GM20431 (cell line): ENCODE results near the gene GPR68.

Source experiments
- in situ Hi-C: fragments of 300-500 bp; cut with MseI, MboI; formaldehyde crosslinking; loops from one replicate; pipeline ENCODE4 v1.15.0; 2020; ENCODE audit warnings: low sequenced_read_pairs; ENCODE audit not compliant: unreplicated experiment

GPR68 gene, protein sequence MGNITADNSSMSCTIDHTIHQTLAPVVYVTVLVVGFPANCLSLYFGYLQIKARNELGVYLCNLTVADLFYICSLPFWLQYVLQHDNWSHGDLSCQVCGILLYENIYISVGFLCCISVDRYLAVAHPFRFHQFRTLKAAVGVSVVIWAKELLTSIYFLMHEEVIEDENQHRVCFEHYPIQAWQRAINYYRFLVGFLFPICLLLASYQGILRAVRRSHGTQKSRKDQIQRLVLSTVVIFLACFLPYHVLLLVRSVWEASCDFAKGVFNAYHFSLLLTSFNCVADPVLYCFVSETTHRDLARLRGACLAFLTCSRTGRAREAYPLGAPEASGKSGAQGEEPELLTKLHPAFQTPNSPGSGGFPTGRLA

GRCh38 chr14:91244501-91244901 lies at the start of gene GPR68:
Gene GPR68, minus strand, starts transcription at chr14:91244704. Its CDS starts 9,654 bp downstream, at chr14:91235050.
- in situ Hi-C loops, result no loop called here

DNA sequence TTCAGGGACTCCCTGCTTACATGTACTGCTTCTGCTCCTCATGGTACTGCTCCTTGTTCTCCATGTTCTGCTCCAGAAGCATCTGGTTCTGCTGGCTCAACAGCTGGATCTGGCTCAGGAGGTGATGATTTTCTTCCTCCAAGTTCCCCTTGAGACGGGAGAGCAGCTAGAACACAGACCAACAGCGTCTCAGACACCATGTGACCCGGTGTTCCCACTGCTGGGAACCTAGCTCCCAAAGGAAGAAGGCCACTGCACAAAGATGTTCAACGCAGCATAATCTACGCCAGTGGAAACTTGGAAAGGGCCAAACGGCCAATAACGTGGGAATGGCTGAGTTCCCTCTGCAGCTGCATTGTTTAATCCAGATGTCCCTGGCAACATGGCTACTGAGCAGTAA lies 49.6 kb upstream of the GPR68 start:
- in situ Hi-C loops, result loop anchor here (25.0 kb wide), 1 partner anchor 382 kb away; no protein-coding TSS in a partner anchor

DNA sequence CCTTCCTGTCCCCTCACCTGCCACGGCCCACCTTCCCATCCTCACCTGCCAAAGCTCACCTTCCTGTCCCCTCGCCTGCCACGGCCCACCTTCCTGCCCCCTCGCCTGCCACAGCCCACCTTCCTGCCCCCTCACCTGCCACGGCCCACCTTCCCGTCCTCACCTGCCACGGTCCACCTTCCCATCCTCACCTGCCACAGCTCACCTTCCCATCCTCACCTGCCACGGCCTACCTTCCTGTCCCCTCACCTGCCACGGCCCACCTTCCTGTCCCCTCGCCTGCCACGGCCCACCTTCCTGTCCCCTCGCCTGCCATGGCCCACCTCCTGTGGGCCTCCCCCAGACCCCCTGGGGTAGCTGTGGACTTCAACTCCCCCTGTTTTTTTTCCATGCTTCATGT lies 48.8 kb upstream of the GPR68 start:
- in situ Hi-C loops, result loop anchor here (25.0 kb wide), 1 partner anchor 381 kb away; no protein-coding TSS in a partner anchor

DNA sequence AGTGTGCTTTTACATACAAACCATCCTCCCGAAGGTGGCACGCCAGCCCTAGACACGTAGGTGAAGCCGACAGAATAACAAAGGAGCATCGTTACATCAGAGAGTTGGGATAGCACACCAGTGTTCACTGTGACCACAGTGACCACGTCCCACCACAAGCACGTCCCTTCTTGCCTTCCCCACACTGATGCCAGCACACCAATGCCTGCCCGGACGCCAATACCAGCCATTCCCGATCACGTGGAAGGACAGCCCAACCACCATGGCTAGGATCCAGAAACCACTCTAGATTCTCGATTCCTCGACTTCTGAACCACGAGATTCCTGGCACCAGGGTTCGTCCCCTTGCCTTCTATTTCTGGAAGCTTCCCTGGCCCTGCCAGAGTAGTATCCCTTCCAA lies 48.0 kb upstream of the GPR68 start:
- in situ Hi-C loops, result loop anchor here (25.0 kb wide), 1 partner anchor 380 kb away; no protein-coding TSS in a partner anchor

DNA sequence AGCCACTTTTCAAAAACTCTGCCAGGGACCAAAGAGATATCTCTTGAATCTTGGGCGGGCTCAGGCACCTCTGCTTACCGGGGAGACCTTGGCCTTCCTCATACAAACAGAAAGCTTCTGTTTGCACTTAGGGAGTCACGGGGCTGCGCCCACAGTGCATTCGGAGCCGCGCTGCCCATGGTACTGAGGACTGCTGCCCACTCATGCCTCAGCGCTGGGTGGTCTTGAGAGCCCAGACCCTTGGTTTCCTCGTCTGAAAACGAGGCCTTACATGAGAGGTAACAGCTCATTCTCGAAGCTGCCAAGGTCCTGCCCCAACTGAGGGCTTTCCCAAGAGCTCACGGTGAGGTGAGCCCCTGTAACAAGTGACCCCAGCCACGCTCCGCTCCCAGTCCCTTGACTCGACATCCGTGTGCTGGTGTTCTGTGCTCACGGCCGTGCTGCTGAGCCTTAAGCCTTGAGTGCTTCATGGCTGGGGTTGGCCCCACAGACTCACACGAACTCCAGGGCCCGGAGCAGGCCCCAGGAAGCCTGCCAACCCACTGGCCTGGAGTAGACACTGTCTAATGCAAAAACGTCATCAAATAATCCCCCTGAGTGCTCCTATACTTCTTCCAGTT lies 47.4 kb upstream of the GPR68 start:
- in situ Hi-C loops, result loop anchor here (25.0 kb wide), 1 partner anchor 380 kb away; no protein-coding TSS in a partner anchor

DNA sequence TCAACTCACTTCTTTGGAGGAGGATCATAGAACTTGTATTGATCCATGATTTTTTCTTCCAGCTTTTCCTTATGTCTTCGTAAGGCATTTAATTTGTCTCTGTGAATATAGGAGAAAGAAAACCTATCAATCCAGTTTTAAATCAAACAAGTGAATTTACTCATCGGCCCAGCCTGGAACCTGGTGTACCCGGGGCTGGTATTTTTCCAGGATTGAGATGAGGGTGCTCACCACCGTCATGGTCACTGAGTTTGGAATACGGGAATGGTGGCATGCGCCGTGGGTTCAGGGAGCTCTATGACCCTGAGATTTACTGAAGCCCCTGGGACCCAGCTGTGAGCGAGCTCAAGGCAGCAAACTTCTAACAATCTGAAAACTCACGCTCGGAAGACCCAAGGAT lies 46.5 kb upstream of the GPR68 start:
- in situ Hi-C loops, result loop anchor here (25.0 kb wide), 1 partner anchor 379 kb away; no protein-coding TSS in a partner anchor

DNA sequence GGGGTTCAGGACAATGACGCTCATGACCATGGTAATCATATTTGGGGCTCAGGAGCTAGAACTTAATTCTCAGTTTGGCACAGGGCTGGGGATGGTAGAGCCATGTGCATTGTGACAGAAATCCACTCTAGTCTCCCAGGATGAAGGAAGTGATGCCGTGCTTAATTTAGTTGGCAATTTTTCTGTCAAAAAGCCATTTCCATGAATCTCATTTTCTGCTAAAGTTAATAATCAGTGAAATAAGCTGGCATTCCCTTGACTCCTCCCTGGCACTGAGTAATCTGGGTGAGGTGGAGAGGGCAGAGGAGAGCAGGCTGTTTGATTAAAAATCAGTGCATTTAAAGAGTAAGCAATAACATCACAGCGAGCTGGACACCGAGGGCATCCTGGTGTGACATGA lies 45.0 kb upstream of the GPR68 start:
- in situ Hi-C loops, result loop anchor here (10.0 to 25.0 kb wide), 2 partner anchors 115 to 377 kb away; no protein-coding TSS in a partner anchor

DNA sequence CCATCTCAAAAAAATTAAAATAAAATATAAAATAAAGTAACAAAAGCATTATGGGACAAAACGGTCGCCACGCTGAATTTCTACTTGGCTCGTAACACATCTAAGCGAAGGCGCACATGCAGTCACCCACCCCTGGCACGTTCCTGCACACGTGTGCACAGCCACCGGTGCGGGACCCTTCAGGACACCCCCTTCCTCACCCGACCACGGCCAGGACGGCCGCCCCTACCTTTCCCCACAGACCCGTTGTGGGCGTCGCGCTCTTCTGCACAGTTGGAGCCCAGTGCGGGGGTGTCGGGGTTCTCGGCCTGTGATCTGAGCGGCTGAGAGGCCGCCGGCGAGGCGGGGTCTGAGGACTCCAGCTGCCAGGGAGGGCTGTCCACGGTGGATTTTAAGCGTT lies 44.4 kb upstream of the GPR68 start:
- in situ Hi-C loops, result loop anchor here (10.0 to 25.0 kb wide), 2 partner anchors 114 to 377 kb away; no protein-coding TSS in a partner anchor

DNA sequence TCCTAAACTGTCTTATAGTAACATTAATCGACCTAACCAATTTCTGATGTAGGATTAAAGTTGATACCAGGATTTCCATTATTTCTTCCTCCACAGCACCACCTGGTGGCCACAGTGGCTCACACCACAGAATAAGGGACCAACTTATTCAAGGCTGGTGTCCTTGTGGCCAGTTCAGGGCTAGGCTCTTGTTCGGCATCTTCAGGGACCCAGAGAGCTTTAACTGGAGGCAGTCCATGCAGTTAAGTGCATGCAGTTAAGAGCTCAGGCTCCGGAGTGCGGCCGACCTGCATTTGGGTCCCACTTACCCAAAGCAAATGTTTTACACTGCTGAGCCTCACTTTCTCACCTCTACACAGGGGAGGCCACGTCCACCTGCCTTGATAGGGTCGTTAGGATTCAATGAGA lies 42.0 kb upstream of the GPR68 start:
- in situ Hi-C loops, result loop anchor here (10.0 to 25.0 kb wide), 2 partner anchors 112 to 374 kb away; no protein-coding TSS in a partner anchor

GRCh38 chr14:91284791-91285548 lies 40.5 kb upstream of the GPR68 start:
- in situ Hi-C loops, result loop anchor here (10.0 to 25.0 kb wide), 2 partner anchors 110 to 373 kb away; no protein-coding TSS in a partner anchor

DNA sequence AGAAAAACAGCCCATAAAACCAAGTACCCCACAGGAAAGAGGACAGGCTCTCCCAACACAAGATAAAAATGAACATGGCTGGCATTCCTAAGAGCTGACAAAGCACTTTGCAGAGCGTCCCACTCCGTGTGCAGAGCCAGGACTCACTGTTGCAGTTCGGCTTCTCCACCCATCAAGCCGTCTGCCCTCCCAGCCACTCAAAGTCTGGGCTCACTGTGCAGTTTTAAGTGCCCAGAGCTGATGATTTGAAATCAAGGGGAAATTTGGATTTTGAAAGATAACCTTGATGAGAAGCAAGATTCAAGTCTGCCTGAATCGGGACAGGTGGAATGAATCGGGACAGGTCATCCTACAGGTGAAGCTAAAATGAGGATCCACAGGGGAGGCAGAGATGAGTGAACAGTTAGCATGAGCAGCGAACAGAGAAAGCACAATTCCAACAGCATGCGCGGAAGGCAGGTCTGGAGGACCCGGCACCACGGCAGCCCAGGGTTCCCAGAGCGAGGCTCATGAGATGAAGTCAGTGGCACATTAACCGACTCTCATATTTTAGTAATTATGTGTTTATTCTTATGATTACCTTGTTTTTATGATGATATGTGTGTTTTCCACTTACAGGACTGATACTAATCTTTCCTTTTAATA lies 39.8 kb upstream of the GPR68 start:
- in situ Hi-C loops, result loop anchor here (10.0 to 25.0 kb wide), 2 partner anchors 109 to 372 kb away; no protein-coding TSS in a partner anchor

- in situ Hi-C loops, result loop anchor here (10.0 to 25.0 kb wide), 2 partner anchors 109 to 371 kb away; no protein-coding TSS in a partner anchor
Observed at GRCh38 chr14:91283666-91284065, 39.2 kb upstream of the GPR68 start.

DNA sequence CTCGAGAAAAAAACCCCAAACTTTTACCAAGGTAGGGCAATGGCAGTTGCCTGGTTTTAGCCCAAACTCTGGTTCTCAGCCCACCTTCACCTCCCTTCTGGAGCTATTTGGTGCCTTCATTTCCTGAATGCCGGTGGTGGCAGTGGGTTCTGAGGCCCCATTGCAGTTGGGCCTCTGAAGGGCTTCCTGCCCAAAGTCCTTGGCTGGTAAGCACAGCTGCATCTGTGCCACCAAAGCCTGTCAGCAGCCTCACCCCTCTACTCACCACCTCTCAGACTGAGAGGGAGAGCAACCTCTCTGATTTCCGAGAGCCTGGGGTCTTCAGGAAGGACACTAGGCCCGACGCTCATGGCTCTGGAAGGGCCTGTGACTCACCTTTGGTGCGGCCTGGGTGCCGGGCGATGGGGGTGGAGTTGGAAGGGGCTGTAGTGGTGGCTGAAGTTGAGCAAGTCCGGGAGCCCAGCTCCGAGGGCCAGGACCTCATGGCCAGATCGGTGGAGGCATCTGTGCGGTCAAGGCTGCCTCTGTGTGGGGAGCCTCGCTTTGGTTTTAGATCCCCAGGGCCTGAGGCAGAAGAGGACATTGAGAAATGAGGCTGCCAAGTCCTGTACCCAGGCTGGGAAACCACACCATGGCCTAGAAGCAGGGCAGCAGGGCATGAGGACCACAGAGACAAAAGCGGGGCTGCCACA lies 38.6 kb upstream of the GPR68 start:
- in situ Hi-C loops, result loop anchor here (10.0 to 25.0 kb wide), 2 partner anchors 108 to 371 kb away; no protein-coding TSS in a partner anchor

DNA sequence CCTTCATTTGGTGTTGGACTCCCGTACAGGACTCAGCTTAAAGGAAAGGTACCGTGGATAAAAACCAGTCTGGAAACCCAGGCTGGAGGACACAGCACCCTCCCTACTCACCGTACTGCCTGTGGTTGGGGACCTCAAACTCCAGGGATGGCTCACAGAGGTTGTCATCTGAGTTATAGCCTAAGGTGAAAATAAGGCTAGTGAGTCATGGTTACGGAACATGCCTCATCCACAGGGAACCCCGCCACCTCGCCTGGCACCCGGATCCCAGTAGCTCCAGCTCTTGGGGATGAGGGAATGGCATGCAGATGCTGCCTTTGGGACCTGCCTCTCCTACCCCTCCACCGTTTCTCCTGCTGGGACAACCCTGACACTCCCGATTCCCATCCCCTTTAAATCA lies 36.8 kb upstream of the GPR68 start:
- in situ Hi-C loops, result loop anchor here (10.0 to 25.0 kb wide), 2 partner anchors 107 to 369 kb away; no protein-coding TSS in a partner anchor

DNA sequence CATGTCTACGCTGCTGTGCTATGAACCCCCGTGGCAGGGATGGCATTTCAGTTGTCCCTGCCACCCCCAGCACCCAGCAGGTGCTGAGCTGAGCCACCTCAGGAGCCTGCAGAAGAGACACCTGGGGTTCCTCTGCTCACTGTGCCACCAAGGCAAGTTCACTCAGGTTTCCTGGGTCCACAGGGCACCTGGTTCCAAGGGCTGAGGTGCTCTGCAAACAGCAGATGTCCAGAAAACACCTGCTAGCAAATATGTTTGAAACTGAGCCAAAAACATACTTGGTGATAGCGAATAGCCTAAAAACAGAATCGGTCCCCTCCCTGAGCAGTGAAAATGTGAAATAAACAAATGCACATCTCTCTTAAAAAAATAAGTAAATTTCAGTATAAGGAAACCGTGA lies 35.6 kb upstream of the GPR68 start:
- in situ Hi-C loops, result loop anchor here (10.0 to 25.0 kb wide), 2 partner anchors 105 to 368 kb away; no protein-coding TSS in a partner anchor

- in situ Hi-C loops, result loop anchor here (25.0 kb wide), 1 partner anchor 367 kb away; no protein-coding TSS in a partner anchor
Observed at GRCh38 chr14:91279354-91279753, 34.9 kb upstream of the GPR68 start.

GRCh38 chr14:91278383-91278715 lies 33.8 kb upstream of the GPR68 start:
- in situ Hi-C loops, result loop anchor here (25.0 kb wide), 1 partner anchor 366 kb away; no protein-coding TSS in a partner anchor

- in situ Hi-C loops, result loop anchor here (25.0 kb wide), 1 partner anchor 365 kb away; no protein-coding TSS in a partner anchor
Observed at GRCh38 chr14:91277546-91278382, 33.3 kb upstream of the GPR68 start.
